T-cell (primary cell): ENCODE results near the gene PGC. TPM values are rescaled to one million over a fixed set of nuclear protein-coding genes. Genes with fewer than 3 reads are reported as not detected.

Experiments
- ATAC-seq, 4 experiments: fragments of 200-7000 bp in 3 of 4; fragments of 150-1000 bp in 1 of 4; cut with Tn5 transposase; replicated peaks in 1 of 4; 1 replicate in 3 of 4; 2 replicates in 1 of 4; pipeline ENCODE4 v1.10.0; 2021; ENCODE audit warnings: moderate library complexity in 3 of 4, mild to moderate bottlenecking in 2 of 4, moderate number of reproducible peaks in 1 of 4
- CTCF ChIA-PET, 2 donors: fragments of 300-600 bp; sonication (Branson Sonifier 250); formaldehyde crosslinking; loops; one replicate each; lab custom pipeline; 2022; ENCODE audit warnings: antibody characterized with exemption in 2 of 2; lab: Charles Lee
- POLR2A ChIA-PET, 2 donors: fragments of 300-600 bp; sonication (Branson Sonifier 250); formaldehyde crosslinking; loops; one replicate each; lab custom pipeline; 2022; ENCODE audit warnings: antibody characterized with exemption in 2 of 2; lab: Charles Lee
- DNase-seq, 35 experiments: peaks; one replicate each; pipeline versions ENCODE4 v3.0.0 to v3.0.0-alpha.2; 2013 to 2023
- H3K27ac ChIP-seq: one replicate; pipeline ENCODE4 v1.5.1; 2013; ENCODE audit warnings: low read length
- H3K27me3 ChIP-seq, 2 experiments: replicated peaks in 1 of 2; 1 replicate in 1 of 2; 2 replicates in 1 of 2; pipeline versions ENCODE4 v1.6.1 to v1.7.0; 2013; ENCODE audit warnings: low read length in 1 of 2, mixed read lengths in 1 of 2; ENCODE audit not compliant: control insufficient read depth in 2 of 2, insufficient read depth in 2 of 2; ENCODE audit errors: extremely low read depth in 1 of 2
- H3K36me3 ChIP-seq, 2 donors: 1 replicate in 1 of 2; 2 replicates in 1 of 2; pipeline versions ENCODE4 v1.6.1 to v1.7.0; 2013; ENCODE audit warnings: low read length in 1 of 2; ENCODE audit not compliant: control insufficient read depth in 2 of 2, insufficient read depth in 1 of 2; ENCODE audit errors: extremely low read depth in 1 of 2
- H3K4me1 ChIP-seq, 2 experiments: 1 replicate in 1 of 2; 2 replicates in 1 of 2; pipeline versions ENCODE4 v1.6.1 to v1.7.0; 2013; ENCODE audit warnings: low read length in 2 of 2, mixed read lengths in 1 of 2; ENCODE audit not compliant: insufficient read depth in 2 of 2, control insufficient read depth in 1 of 2; ENCODE audit errors: extremely low read depth in 1 of 2
- H3K4me3 ChIP-seq, 2 donors: 1 replicate in 1 of 2; 2 replicates in 1 of 2; pipeline versions ENCODE4 v1.5.1 to v1.7.0; 2013; ENCODE audit warnings: mild to moderate bottlenecking in 2 of 2, low read length in 1 of 2, moderate library complexity in 1 of 2; ENCODE audit not compliant: control insufficient read depth in 1 of 2; ENCODE audit errors: extremely low read depth in 1 of 2
- H3K9me3 ChIP-seq: 2 replicates; pipeline ENCODE4 v1.7.0; 2013
- H3K27ac Mint-ChIP-seq, 2 donors: one replicate each; pipeline ENCODE4 v1.8.0; 2020 to 2021; ENCODE audit warnings: mild to moderate bottlenecking in 2 of 2, mixed read lengths in 2 of 2
- H3K27me3 Mint-ChIP-seq, 2 donors: one replicate each; pipeline ENCODE4 v1.8.0; 2021 to 2022; ENCODE audit warnings: mixed read lengths in 2 of 2
- H3K36me3 Mint-ChIP-seq: one replicate; pipeline ENCODE4 v1.8.0; 2021; ENCODE audit warnings: mixed read lengths
- H3K4me1 Mint-ChIP-seq, 3 donors: one replicate each; pipeline ENCODE4 v1.8.0; 2020 to 2022; ENCODE audit warnings: mixed read lengths in 3 of 3, mild to moderate bottlenecking in 1 of 3
- H3K4me3 Mint-ChIP-seq, 3 donors: one replicate each; pipeline ENCODE4 v1.8.0; 2020 to 2022; ENCODE audit warnings: mild to moderate bottlenecking in 3 of 3, mixed read lengths in 3 of 3, moderate library complexity in 3 of 3
- H3K9me3 Mint-ChIP-seq, 3 donors: one replicate each; pipeline ENCODE4 v1.8.0; 2020 to 2022; ENCODE audit warnings: mixed read lengths in 3 of 3
- WGBS: methylation state at CpG from one replicate; pipeline ENCODE4 v1.1.5; 2013; ENCODE audit warnings: missing lambda C conversion rate; ENCODE audit not compliant: insufficient coverage; 5-methylcytosine and 5-hydroxymethylcytosine counted together
- total RNA-seq, 35 experiments: library from RNA in 6 of 35; stranded (reverse) in 6 of 35; fragments of 120-200 nt in 1 of 35; gene quantifications; one replicate each; pipeline versions ENCODE4 v1.2.1 to v1.2.4 and lab custom pipeline; 2013 to 2026

The PGC gene
- total RNA-seq, 5 donors from 2014 or later (not counting 1 experiment from before 2014, with no cell fraction given): 0.58 to 0.86 (median 0.70) TPM; not detected in 2

- DNase-seq (no peak), ATAC-seq (no peak)
- Histone ChIP-seq H3K4me3 (no peak overlapping the region), H3K9me3 (no peaks in the 10 kb centered on the region), H3K27ac (no peak overlapping the region), H3K27me3 (peaks cover 0 to 10% of the 10 kb centered on the region in 2 experiments), H3K4me1 (peaks cover 2 to 3% of the 10 kb centered on the region in 2 experiments), H3K36me3 (no peaks in the 10 kb centered on the region)
- no peaks in the 10 kb centered on the region for H3K36me3 Mint-ChIP-seq
- H3K27me3 Mint-ChIP-seq: peaks cover 0 to 3% of the 10 kb centered on the region in 2 donors
- POLR2A ChIA-PET: no interaction called here
- H3K9me3 Mint-ChIP-seq: no peaks in the 10 kb centered on the region
- H3K4me1 Mint-ChIP-seq: peaks cover 0 to 3% (median 0%) of the 10 kb centered on the region in 3 donors
- no peak overlapping the region for H3K4me3 Mint-ChIP-seq
- CTCF ChIA-PET: no interaction called here
- WGBS: no CpG with 5 or more reads among the region's 2 CpGs
- H3K27ac Mint-ChIP-seq: no peak overlapping the region
Observed at GRCh38 chr6:41759905-41760579, 12.8 kb upstream of the PGC start.

GRCh38 chr6:41759106-41759904 is 12.1 kb upstream of the PGC start:
- WGBS: 73% methylated on average over 7 of the region's 13 CpGs
- Mint-ChIP-seq H3K4me1 (peaks cover 0 to 3% (median 0%) of the 10 kb centered on the region in 3 donors), H3K9me3 (no peaks in the 10 kb centered on the region), H3K4me3 (no peak overlapping the region), H3K36me3 (no peaks in the 10 kb centered on the region), H3K27me3 (peaks cover 0 to 3% of the 10 kb centered on the region in 2 donors), H3K27ac (no peak overlapping the region)
- Histone ChIP-seq H3K4me1 (peaks cover 2 to 3% of the 10 kb centered on the region in 2 experiments), H3K36me3 (no peaks in the 10 kb centered on the region), H3K4me3 (no peak overlapping the region), H3K9me3 (no peaks in the 10 kb centered on the region), H3K27ac (no peak overlapping the region), H3K27me3 (peaks cover 0 to 10% of the 10 kb centered on the region in 2 experiments)
- POLR2A ChIA-PET: no interaction called here
- DNase-seq (no peak), ATAC-seq (no peak)
- CTCF ChIA-PET: no interaction called here

DNA sequence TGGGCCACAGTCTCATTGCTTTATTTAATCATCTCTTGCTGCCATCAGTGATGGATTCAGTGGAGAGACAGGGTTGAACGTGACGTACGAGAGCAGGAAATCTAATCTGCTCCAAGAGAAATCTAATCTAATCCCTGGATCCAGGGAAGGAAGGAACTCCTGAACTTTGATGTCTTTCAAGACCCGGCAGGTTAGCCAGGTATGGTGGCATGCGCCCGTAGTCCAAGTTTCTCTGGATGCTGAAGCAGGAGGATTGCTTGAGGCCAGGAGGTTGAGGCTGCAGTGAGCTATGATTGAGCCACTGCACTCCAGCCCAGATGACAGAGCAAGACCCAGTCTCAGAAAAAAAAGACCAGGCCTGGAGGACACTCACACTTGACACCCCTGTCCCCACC is 11.4 kb upstream of the PGC start:
- H3K9me3 ChIP-seq: no peaks in the 10 kb centered on the region
- Mint-ChIP-seq H3K4me1 (peaks cover 0 to 3% (median 0%) of the 10 kb centered on the region in 3 donors), H3K27ac (no peak overlapping the region), H3K4me3 (no peak overlapping the region), H3K27me3 (peaks cover 0 to 3% of the 10 kb centered on the region in 2 donors), H3K9me3 (no peaks in the 10 kb centered on the region), H3K36me3 (no peaks in the 10 kb centered on the region)
- ChIA-PET POLR2A (no interaction called here), CTCF (no interaction called here)
- H3K4me1 ChIP-seq: peaks cover 2 to 3% of the 10 kb centered on the region in 2 experiments
- H3K36me3 ChIP-seq: no peaks in the 10 kb centered on the region
- 96% methylated on average over 3 of the region's 6 CpGs for WGBS
- no peak overlapping the region for H3K4me3 ChIP-seq
- no peak for ATAC-seq
- peaks cover 0 to 10% of the 10 kb centered on the region in 2 experiments for H3K27me3 ChIP-seq
- no peak for DNase-seq
- no peak overlapping the region for H3K27ac ChIP-seq

GRCh38 chr6:41757931-41758640 is 10.9 kb upstream of the PGC start:
- H3K27me3 ChIP-seq: peaks cover 0 to 10% of the 10 kb centered on the region in 2 experiments
- H3K4me3 ChIP-seq: no peak overlapping the region
- ATAC-seq: no peak
- POLR2A ChIA-PET: no interaction called here
- Mint-ChIP-seq H3K27ac (no peak overlapping the region), H3K4me1 (peaks cover 0 to 3% (median 0%) of the 10 kb centered on the region in 3 donors), H3K27me3 (peaks cover 0 to 2% of the 10 kb centered on the region in 2 donors), H3K4me3 (no peak overlapping the region), H3K36me3 (no peaks in the 10 kb centered on the region), H3K9me3 (no peaks in the 10 kb centered on the region)
- WGBS: 83% methylated on average over 2 of the region's 8 CpGs
- H3K27ac ChIP-seq: no peak overlapping the region
- CTCF ChIA-PET: no interaction called here
- peaks cover 2 to 3% of the 10 kb centered on the region in 2 experiments for H3K4me1 ChIP-seq
- no peaks in the 10 kb centered on the region for H3K9me3 ChIP-seq
- no peaks in the 10 kb centered on the region for H3K36me3 ChIP-seq
- DNase-seq: no peak

- Histone ChIP-seq H3K27me3 (peaks cover 0 to 12% of the 10 kb centered on the region in 2 experiments), H3K9me3 (no peaks in the 10 kb centered on the region), H3K4me3 (no peak overlapping the region), H3K4me1 (peaks cover 2 to 3% of the 10 kb centered on the region in 2 experiments), H3K36me3 (no peaks in the 10 kb centered on the region), H3K27ac (no peak overlapping the region)
- CTCF ChIA-PET: no interaction called here
- H3K9me3 Mint-ChIP-seq: no peaks in the 10 kb centered on the region
- WGBS: 86% methylated on average over 2 of the region's 6 CpGs
- H3K36me3 Mint-ChIP-seq: no peaks in the 10 kb centered on the region
- DNase-seq: no peak
- H3K27me3 Mint-ChIP-seq: no peaks in the 10 kb centered on the region
- H3K27ac Mint-ChIP-seq: no peak overlapping the region
- POLR2A ChIA-PET: interaction anchor here in 1 of 2 donors (0.6 kb wide), 1 partner anchor 9 kb away, joined by 3 read pairs; no protein-coding TSS in a partner anchor
- no peak overlapping the region for H3K4me3 Mint-ChIP-seq
- ATAC-seq: no peak
- H3K4me1 Mint-ChIP-seq: peaks cover 0 to 3% (median 0%) of the 10 kb centered on the region in 3 donors
Observed at GRCh38 chr6:41757271-41757670, 10.1 kb upstream of the PGC start.

DNA sequence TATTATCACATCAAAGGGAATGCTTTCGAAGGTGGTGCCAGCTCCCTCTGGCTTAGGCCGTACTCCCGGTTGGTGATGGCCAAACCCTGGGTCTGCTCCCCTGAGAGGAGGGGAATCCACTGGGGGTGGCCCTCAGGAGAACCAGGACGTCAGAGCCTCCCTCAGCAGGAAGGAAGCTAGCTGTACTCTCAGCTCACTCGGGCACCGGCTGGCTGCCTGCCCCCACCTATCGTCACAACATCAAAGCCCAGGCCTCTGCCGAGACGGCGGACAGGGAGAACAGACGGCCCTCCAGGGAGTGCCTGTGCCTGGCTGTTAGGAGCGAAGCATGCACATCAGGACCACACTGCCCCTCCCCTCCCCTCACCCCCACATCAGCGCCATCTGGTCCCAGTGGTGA is 9.2 kb upstream of the PGC start:
- POLR2A ChIA-PET: no interaction called here
- no peaks in the 10 kb centered on the region for H3K9me3 Mint-ChIP-seq
- peaks cover 0 to 12% of the 10 kb centered on the region in 2 experiments for H3K27me3 ChIP-seq
- no peaks in the 10 kb centered on the region for H3K9me3 ChIP-seq
- no peaks in the 10 kb centered on the region for H3K36me3 Mint-ChIP-seq
- H3K27me3 Mint-ChIP-seq: no peaks in the 10 kb centered on the region
- H3K27ac ChIP-seq: no peak overlapping the region
- ATAC-seq (peak in 2 of 4 experiments; percentile 36), DNase-seq (no peak)
- 27% methylated on average over 6 of the region's 13 CpGs for WGBS
- no peak overlapping the region for H3K4me3 ChIP-seq
- H3K4me3 Mint-ChIP-seq: no peak overlapping the region
- H3K4me1 ChIP-seq: peaks cover 2 to 3% of the 10 kb centered on the region in 2 experiments
- peaks cover 0 to 3% (median 0%) of the 10 kb centered on the region in 3 donors for H3K4me1 Mint-ChIP-seq
- no peaks in the 10 kb centered on the region for H3K36me3 ChIP-seq
- CTCF ChIA-PET: interaction anchor here in 1 of 2 donors (0.7 kb wide), 1 partner anchor 155 kb away, joined by 3 read pairs; no protein-coding TSS in a partner anchor
- H3K27ac Mint-ChIP-seq: no peak overlapping the region
